ENCODE data around the gene TENM4. TPM values are rescaled to one million over a fixed set of nuclear protein-coding genes. Genes with fewer than 3 reads are reported as not detected.

Gene TENM4
- total RNA-seq: under 0.01 TPM in 1 of 2 replicates, not detected in the other

DNA sequence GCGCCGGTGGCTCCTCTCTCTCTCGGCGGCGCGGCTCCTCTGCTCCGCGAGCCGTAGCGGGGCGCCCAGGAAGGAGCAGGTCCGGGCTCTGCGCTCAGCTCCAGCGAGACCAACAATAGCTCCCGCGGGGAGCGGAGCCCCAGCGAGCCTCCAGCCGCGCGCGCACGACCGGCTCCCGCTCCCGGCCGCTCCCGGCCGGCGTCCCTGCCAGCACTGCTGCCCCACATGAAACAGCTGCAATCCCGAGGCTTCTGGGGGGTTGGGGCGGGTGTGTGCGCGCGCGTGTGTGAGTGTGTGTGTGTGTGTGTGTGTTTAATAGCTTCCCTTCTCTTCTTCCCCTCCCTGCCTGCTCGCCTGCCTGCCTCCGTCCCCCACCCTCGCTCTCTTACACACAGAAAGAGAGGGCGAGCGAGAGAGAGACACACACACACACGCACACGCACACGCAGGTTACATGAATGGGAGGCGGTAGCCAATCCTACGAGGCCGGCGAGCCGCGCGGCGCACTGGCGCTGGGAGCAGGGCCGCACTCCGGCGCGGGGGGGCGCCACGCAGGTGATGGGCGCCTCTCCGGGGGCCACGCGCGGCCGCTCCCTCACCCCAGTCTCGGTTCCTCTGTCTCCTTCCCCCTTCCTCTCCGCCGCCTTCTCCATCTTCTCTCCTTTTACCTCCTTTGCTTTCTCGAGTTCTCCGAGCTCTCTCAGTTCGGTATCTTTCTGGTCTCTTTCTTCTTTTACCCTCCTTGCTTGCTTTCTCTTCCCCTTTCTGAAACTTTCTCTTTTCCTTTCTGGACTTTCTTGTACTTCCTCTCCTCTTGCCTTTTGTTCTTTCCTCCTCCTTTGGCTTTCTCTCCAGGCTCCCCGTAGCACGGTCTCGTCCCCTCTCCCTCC is at the start of gene TENM4:
Gene TENM4 (minus strand): TSS at position 460 of the 890 bp plus-strand sequence. CDS start 371,086 bp downstream, outside the sequence.
- no peak for DNase-seq (ENCODE audit: low read depth, low spot score)

- DNase-seq (ENCODE audit: low read depth, low spot score): no peak
Observed at GRCh38 chr11:79488286-79488685, 47.5 kb upstream of the TENM4 start.

GRCh38 chr11:79487412-79487811 is 46.6 kb upstream of the TENM4 start:
- DNase-seq (ENCODE audit: low read depth, low spot score): no peak

DNA sequence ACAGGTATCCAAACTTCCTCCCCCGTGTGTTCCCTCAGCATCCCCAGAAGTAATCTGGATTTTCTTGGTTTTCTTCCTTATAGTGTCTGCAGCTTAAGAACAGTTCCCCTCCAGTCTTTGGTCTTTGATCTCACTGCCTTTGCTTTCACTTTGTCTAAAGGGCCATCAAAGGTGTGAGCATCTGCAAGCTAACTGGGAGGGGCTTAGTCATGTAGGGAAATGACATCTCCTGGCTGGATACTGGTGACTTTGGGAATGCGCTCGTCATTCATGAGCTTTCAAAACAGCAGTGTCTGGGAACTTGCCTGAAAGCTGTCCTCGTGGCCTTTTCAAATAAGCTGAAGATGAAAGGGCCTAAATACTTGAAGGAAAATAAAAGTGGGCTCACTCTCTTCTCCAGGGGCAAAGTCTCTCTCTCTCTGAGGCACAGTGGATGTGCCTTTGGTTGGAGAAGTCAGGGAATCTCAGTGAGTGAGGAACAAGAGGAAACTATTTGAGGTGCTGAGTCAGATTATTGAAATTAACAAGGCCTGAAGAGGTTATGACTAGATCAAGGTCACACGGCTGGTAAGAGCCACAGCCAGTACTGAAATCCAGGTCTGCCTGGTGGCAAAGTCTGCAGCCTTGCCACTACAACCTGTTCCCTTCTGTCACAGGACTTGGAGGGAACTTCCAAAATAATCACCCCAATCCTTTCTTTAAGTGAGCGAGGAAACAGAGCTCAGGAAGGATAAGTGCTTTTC is 45.6 kb upstream of the TENM4 start:
- no peak for DNase-seq (ENCODE audit: low read depth, low spot score)

GRCh38 chr11:79485694-79486093 is 44.9 kb upstream of the TENM4 start:
- no peak for DNase-seq (ENCODE audit: low read depth, low spot score)

DNA sequence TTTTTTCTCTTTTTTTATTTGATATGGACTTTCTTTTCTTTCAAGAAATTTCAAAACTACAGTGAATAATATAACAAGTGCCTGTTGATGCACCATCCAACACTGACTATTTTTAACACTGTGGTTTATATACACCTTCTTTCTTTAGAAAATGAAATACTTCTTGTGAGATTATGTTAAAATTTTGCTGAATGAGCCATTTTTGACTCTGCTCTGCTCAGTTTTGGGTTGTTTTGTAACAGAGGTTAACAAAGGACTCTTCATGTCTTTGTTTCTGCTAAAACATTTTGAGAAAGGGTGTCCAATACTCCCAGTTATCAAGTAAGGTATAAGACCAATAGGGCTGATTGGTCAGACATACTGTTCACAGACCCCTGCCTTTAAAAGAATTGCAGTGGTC is 44.0 kb upstream of the TENM4 start:
- no peak for DNase-seq (ENCODE audit: low read depth, low spot score)

DNA sequence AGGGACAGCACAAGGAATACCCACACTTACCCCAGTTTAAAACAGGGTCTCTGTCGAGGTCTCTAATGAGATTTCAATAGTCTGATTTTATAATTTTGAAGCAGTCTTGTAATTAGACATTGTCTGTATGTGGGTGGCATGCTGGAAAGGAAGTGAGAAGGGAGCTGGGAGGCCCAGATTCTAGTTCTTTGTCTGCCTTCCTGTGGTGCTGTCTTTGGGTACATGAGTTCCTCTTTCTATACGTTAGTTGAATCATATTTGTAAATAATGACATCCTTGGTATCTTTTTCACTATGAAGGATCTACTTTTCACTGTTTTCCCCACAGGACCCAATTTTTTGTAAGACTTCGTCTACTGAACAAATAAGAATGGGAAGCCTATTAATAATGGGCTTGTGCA is 42.0 kb upstream of the TENM4 start:
- DNase-seq (ENCODE audit: low read depth, low spot score): no peak

DNA sequence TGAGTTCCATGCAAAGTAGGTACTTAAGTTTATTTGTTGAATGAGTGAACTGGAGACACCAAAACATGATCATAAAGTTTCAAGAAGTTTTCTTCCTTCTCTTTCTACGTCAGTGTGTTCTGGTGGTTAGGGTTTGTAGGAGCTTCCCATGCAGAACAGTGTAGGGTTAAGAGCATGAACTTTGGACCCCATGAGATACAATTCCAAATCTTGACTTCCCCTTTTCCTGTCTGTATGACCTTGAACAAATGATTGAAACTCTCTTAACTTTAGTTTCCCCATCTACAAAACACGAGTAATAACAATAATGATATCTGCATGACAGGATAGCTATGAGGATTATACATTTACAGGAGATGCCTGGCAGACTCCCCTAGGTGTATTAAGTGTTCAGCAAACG is 41.0 kb upstream of the TENM4 start:
- no peak for DNase-seq (ENCODE audit: low read depth, low spot score)

DNA sequence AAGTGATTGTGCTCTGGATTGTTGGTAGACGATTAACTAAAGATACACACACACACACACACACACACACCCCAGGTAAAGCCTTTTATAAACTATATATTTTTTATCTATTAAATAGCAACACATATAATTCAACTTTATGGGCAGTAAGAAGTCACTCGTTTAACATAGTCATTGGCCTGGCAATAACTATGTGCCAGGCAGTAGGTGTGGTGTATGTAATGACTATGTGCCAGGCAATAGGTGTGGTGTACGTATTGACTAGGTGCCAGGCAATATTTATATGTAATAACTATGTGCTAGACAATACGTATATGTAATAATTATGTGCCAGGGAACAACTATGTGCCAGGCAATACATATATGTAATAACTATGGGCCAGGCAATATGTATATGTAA is 40.0 kb upstream of the TENM4 start:
- no peak for DNase-seq (ENCODE audit: low read depth, low spot score)

GRCh38 chr11:79472819-79473529 is 32.1 kb upstream of the TENM4 start:
- no peak for DNase-seq (ENCODE audit: low read depth, low spot score)

GRCh38 chr11:79471071-79471844 is 30.4 kb upstream of the TENM4 start:
- DNase-seq (ENCODE audit: low read depth, low spot score): no peak

- no peak for DNase-seq (ENCODE audit: low read depth, low spot score)
Observed at GRCh38 chr11:79470161-79470560, 29.3 kb upstream of the TENM4 start.

DNA sequence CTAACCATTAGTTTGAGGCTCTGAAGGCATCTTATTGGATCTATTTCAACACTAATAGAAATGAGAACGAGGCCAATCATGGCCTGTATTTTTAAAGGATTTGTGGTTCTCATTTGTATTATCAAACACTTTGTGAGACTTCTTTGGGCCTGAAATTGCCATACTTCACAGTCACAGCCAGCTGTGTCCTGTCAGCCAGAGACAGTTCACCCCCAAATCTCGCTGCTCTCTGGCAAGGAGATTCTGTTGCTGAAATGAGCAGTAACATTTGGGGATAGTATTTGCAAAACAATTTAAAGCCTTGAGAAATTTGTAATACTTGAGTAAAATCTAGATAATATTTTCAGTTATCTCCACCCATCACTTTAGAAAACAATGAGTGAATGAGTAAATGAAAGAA is 26.9 kb upstream of the TENM4 start:
- DNase-seq (ENCODE audit: low read depth, low spot score): no peak

GRCh38 chr11:79466411-79466810 is 25.6 kb upstream of the TENM4 start:
- no peak for DNase-seq (ENCODE audit: low read depth, low spot score)

GRCh38 chr11:79465160-79465559 is 24.3 kb upstream of the TENM4 start:
- no peak for DNase-seq (ENCODE audit: low read depth, low spot score)

DNA sequence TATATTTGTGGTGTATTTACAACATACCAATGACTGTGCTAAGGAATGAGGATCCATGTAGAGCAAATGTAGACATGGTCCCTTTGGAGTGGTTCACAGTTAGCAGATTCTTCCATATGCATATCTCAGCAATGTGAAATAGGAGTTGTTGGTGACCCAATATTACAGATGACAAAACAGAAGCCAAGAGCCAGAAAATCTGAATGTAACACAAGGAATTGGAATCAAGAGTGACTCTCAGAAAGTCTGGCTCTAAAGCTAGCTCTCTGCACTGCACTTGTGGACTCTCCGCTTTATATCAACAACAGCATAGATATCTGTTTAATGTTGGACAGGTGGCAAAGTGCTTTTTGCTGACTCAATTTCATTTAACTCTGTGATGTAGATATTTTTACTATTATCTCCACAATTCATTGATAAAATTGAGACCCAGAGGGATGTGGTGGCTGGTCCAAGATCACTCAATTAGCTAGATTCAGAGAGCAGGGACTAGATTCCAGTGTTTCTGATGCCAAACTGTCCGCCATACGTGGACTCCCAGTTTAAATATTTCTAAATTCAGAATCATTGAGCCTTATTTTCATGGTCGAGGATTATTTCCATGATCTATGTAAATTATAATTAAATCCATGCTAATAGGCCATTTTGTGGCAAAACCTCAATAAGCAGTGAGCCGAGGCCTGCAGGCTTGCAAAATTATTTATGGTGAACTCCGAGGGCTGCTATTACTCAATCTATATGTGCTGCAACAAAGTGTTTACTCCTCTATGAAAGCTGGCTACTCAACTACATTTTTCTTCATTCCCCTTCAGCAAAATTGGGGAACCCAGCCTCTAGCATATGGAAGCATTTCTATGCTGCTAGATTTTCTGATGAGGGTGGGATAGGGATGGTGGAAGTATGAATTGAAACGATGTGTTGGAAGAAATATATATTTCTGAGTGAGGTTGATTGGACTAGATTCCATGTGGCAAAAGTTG is 21.1 kb upstream of the TENM4 start:
- no peak for DNase-seq (ENCODE audit: low read depth, low spot score)

GRCh38 chr11:79461144-79461543 is 20.3 kb upstream of the TENM4 start:
- no peak for DNase-seq (ENCODE audit: low read depth, low spot score)

GRCh38 chr11:79458709-79459108 is 17.9 kb upstream of the TENM4 start:
- DNase-seq (ENCODE audit: low read depth, low spot score): no peak

- no peak for DNase-seq (ENCODE audit: low read depth, low spot score)
Observed at GRCh38 chr11:79456501-79456900, 15.7 kb upstream of the TENM4 start.

DNA sequence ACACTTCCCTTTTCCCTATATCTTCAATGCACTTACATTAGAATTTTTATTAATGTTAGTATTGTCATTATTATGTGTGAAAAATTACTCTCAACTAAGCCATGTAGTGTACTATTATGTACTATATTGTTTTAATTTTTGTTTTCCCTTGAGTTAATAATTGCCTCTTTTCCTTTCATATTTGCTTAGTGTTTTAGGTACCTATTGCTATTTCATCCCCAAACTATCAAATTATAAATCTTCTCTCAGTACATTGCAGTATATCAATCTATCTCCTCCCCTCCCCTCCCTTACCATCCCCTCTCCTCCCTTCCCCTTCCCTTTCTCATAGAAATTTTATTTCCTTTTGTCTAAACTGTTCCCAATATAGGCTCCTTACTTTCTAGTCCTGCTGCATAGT is 12.8 kb upstream of the TENM4 start:
- DNase-seq (ENCODE audit: low read depth, low spot score): no peak
